Endothelial cell of umbilical vein (primary cell): ENCODE measurements around the gene CCDC40. TPM values are rescaled to one million over a fixed set of nuclear protein-coding genes. Genes with fewer than 3 reads are reported as not detected.

Experiments
- BruUV-seq: library from RNA; stranded (reverse); fragments of 400-500 nt; replicated peaks from 2 replicates; lab custom pipeline; 2021; lab: Mats Ljungman, UMichigan
- CTCF ChIA-PET: fragments of 300-600, 350-600 bp; sonication (Branson Sonifier 250); formaldehyde crosslinking; loops from one replicate; lab custom pipeline; 2021; ENCODE audit warnings: antibody characterized with exemption, inconsistent platforms; lab: Charles Lee
- POLR2A ChIA-PET: fragments of 300-600, 350-600 bp; sonication (Branson Sonifier 250); formaldehyde crosslinking; loops from one replicate; lab custom pipeline; 2021; ENCODE audit warnings: antibody characterized with exemption, inconsistent platforms; lab: Charles Lee
- DNase-seq: peaks from one replicate; pipeline ENCODE4 v3.0.0-alpha.2; 2011; ENCODE audit warnings: low read depth, low spot score
- FAIRE-seq: peaks from 2 replicates; lab custom pipeline; 2011; peaks lifted over from hg19 to GRCh38; lab: Jason Lieb, UNC
- H2AFZ ChIP-seq: 2 replicates; pipeline ENCODE4 v1.6.0; 2012; ENCODE audit warnings: low read depth, low read length, control low read depth, inconsistent platforms
- H3K27ac ChIP-seq: 2 replicates; pipeline ENCODE4 v1.5.1; 2011; ENCODE audit warnings: low read depth, mild to moderate bottlenecking, control low read depth, low read length, moderate library complexity; ENCODE audit not compliant: insufficient read depth
- H3K27me3 ChIP-seq, 2 experiments: 2 replicates each; pipeline versions ENCODE4 v1.6.0 to v1.6.1; 2011; ENCODE audit warnings: low read length in 2 of 2, mixed read lengths in 1 of 2; ENCODE audit not compliant: control insufficient read depth in 2 of 2, insufficient read depth in 2 of 2
- H3K36me3 ChIP-seq, 2 experiments: 2 replicates in 1 of 2; 3 replicates in 1 of 2; pipeline ENCODE4 v1.5.1; 2011; ENCODE audit warnings: low read length in 2 of 2, mild to moderate bottlenecking in 1 of 2, moderate library complexity in 1 of 2; ENCODE audit not compliant: control insufficient read depth in 2 of 2, insufficient read depth in 2 of 2; ENCODE audit errors: extremely low read depth in 1 of 2
- H3K4me1 ChIP-seq: 3 replicates; pipeline ENCODE4 v1.5.1; 2011; ENCODE audit warnings: mild to moderate bottlenecking, low read length; ENCODE audit not compliant: control insufficient read depth, insufficient read depth; ENCODE audit errors: extremely low read depth
- H3K4me2 ChIP-seq: 2 replicates; pipeline ENCODE4 v1.6.1; 2011; ENCODE audit warnings: low read length, control low read depth, mixed read lengths; ENCODE audit not compliant: insufficient read depth
- H3K4me3 ChIP-seq, 3 experiments: fragments of 200-600 bp in 1 of 3; sonication (generic), shearing (Covaris generic) in 1 of 3; replicated peaks in 1 of 3; 2 replicates each; pipeline ENCODE4 v1.5.1; 2011 to 2016; ENCODE audit warnings: control low read depth in 3 of 3, low read length in 3 of 3, mild to moderate bottlenecking in 2 of 3, inconsistent platforms in 1 of 3, low read depth in 1 of 3, moderate library complexity in 1 of 3; ENCODE audit not compliant: insufficient read depth in 1 of 3
- H3K79me2 ChIP-seq: 2 replicates; pipeline ENCODE4 v1.6.0; 2012; ENCODE audit warnings: low read length, inconsistent platforms; ENCODE audit not compliant: control insufficient read depth, insufficient read depth
- H3K9ac ChIP-seq: replicated peaks from 2 replicates; pipeline ENCODE3; 2011; ENCODE audit warnings: low read length, control low read depth; ENCODE audit not compliant: insufficient read depth; ENCODE audit errors: extremely low read depth
- H3K9me1 ChIP-seq: replicated peaks from 3 replicates; pipeline ENCODE4 v1.6.0; 2011; ENCODE audit warnings: mild to moderate bottlenecking, low read length; ENCODE audit not compliant: control insufficient read depth, insufficient read depth; ENCODE audit errors: extremely low read depth
- H3K9me3 ChIP-seq: replicated peaks from 2 replicates; pipeline ENCODE4 v1.5.1; 2012; ENCODE audit warnings: low read length, inconsistent platforms; ENCODE audit not compliant: control insufficient read depth, insufficient read depth
- H4K20me1 ChIP-seq: replicated peaks from 2 replicates; pipeline ENCODE3; 2011; ENCODE audit warnings: mild to moderate bottlenecking, low read length; ENCODE audit not compliant: control insufficient read depth, insufficient read depth; ENCODE audit errors: extremely low read depth
- CTCF ChIP-seq, 2 donors: IDR thresholded peaks; 1 replicate in 1 of 2; 2 replicates in 1 of 2; pipeline ENCODE4 v1.5.1; 2011; ENCODE audit warnings: low read length in 2 of 2, mild to moderate bottlenecking in 2 of 2, moderate library complexity in 2 of 2, control low read depth in 1 of 2, inconsistent platforms in 1 of 2, low read depth in 1 of 2; ENCODE audit not compliant: insufficient read depth in 1 of 2; ENCODE audit errors: extremely low read depth in 1 of 2
- EZH2 ChIP-seq: IDR thresholded peaks from 2 replicates; pipeline ENCODE4 v1.6.1; 2012; ENCODE audit warnings: borderline replicate concordance, low read depth, mild to moderate bottlenecking, moderate library complexity, low read length, inconsistent platforms; ENCODE audit not compliant: severe bottlenecking
- MYC ChIP-seq: IDR thresholded peaks from one replicate; pipeline ENCODE4 v1.6.1; 2011; ENCODE audit warnings: mild to moderate bottlenecking, low read depth, low read length
- POLR2A ChIP-seq: IDR thresholded peaks from 2 replicates; pipeline ENCODE4 v1.6.1; 2012; ENCODE audit warnings: low read depth, mild to moderate bottlenecking, control low read depth, low read length
- POLR2AphosphoS5 ChIP-seq: IDR thresholded peaks from 2 replicates; pipeline ENCODE4 v1.6.1; 2012; ENCODE audit warnings: low read depth, mild to moderate bottlenecking, control low read depth, low read length, moderate library complexity; ENCODE audit not compliant: insufficient read depth
- dilution Hi-C: fragments of 300-500 bp; cut with MboI; formaldehyde crosslinking; loops from one replicate; pipeline ENCODE4 v1.15.0; 2019; ENCODE audit warnings: low sequenced_read_pairs; ENCODE audit not compliant: extremely low pct_ligation_motif_present
- intact Hi-C: fragments of 100-400 bp; cut with micrococcal nuclease; formaldehyde crosslinking; loops from one replicate; pipeline ENCODE4 v1.10.0; 2022
- polyA plus RNA-seq, 4 experiments: library from polyadenylated mRNA; depleted of rRNA in 3 of 4; stranded (reverse) in 3 of 4; unstranded in 1 of 4; fragments of >200 nt; gene quantifications; 2 replicates each; pipeline versions ENCODE4 v1.2.1 to v1.2.3, GENCODE V29; 2011 to 2012; ENCODE audit warnings: missing spikeins in 1 of 4
- total RNA-seq: library from RNA; stranded (reverse); gene quantifications from 2 replicates; pipeline ENCODE4 v1.2.3, GENCODE V29; 2021
- TF ChIP-seq, protein P1 (sequence below): IDR thresholded peaks from 2 replicates; pipeline ENCODE4 v1.6.1; 2011; ENCODE audit not compliant: insufficient read depth, insufficient read length

CCDC40 gene
- total and polyA plus RNA-seq, 2 donors (not counting 3 experiments of a cell fraction or from before 2014, with no cell fraction given), result 1.4 to 5.5 TPM

DNA sequence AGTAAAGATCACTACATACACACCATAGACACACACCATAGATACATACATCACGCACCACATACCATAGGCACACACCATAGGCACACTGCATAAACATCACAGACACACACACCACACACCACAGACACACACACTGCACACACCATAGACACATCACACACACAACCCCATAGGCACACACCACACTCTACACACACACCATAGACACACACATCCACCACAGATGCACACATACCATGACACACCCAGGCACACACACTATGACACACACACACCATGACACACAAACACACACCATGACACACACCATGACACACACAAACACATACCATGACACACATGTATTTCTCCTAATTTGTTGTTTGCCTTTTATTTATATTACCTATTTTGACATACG, 14.8 kb upstream of the CCDC40 start:
- H3K36me3 ChIP-seq, result no peaks in the 10 kb centered on the region
- DNase-seq (no peak), FAIRE-seq (no peak)
- H3K27ac ChIP-seq, result no peak overlapping the region
- H3K9me1 ChIP-seq, result no peaks in the 10 kb centered on the region
- no peaks in the 10 kb centered on the region for H3K4me1 ChIP-seq
- intact Hi-C loops (no loop called here), dilution Hi-C loops (no loop called here)
- TF ChIP-seq CTCF (IDR thresholded peaks at IDR 0.05; ENCODE audit: extremely low read depth in 1 of 2, insufficient read depth in 1 of 2, low read depth in 1 of 2, low read length in 2 of 2) (no peak), MYC (no peak), POLR2AphosphoS5 (no peak), EZH2 (no peak), POLR2A (no peak)
- TF ChIP-seq, protein P1, sequence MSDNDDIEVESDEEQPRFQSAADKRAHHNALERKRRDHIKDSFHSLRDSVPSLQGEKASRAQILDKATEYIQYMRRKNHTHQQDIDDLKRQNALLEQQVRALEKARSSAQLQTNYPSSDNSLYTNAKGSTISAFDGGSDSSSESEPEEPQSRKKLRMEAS, result no peak
- H4K20me1 ChIP-seq, result no peaks in the 10 kb centered on the region
- ChIA-PET POLR2A (no interaction called here), CTCF (interaction anchor here (1.1 to 2.9 kb wide), 2 partner anchors 13 to 80 kb away, joined by 3 to 11 read pairs; partner anchors contain the start of gene GAA)
- no peak overlapping the region for H2AFZ ChIP-seq
- no peak overlapping the region for H3K9ac ChIP-seq
- no peak overlapping the region for H3K4me3 ChIP-seq
- no peaks in the 10 kb centered on the region for H3K27me3 ChIP-seq
- BruUV-seq, result no TSS peak
- no peaks in the 10 kb centered on the region for H3K9me3 ChIP-seq
- no peak overlapping the region for H3K4me2 ChIP-seq
- H3K79me2 ChIP-seq, result peaks cover 23% of the 10 kb centered on the region
